ENCODE results near the gene TCERG1L. TPM values are rescaled to one million over a fixed set of nuclear protein-coding genes. Genes with fewer than 3 reads are reported as not detected.

The TCERG1L gene
- total RNA-seq, 1 donor from 2014 or later = 2.7 TPM

DNA sequence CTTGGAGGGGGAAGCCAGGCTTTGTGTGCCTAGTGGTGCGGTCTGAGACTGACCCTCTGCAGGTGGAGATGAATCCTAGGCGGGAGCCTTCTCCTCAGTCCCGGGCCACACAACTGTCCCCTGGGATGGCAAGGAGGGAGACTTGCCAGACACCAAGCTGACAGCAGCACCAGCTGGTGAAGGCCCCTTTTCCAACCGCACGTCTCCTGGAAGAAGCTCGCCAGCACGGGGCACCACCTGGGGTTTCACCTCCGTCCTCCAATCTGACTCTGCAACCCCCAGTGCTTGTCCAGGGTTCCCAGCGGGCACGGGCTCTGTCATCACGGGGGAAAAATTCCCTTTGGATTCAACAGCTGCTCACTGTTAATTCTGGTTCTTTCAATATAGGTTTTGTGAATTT, 34.2 kb upstream of the TCERG1L start:
- Mint-ChIP-seq H3K4me3 (no peak overlapping the region), H3K27ac (no peak overlapping the region), H3K9me3 (peaks cover under 1% of the 10 kb centered on the region), H3K36me3 (no peaks in the 10 kb centered on the region), H3K27me3 (peaks cover 49% of the 10 kb centered on the region), H3K4me1 (ENCODE audit: unreplicated experiment) (no peaks in the 10 kb centered on the region)
- DNase-seq (ENCODE audit: extremely low spot score, unreplicated experiment) = no peak
- no peak for TF ChIP-seq CTCF (conservative IDR thresholded peaks at IDR 0.05)

- Mint-ChIP-seq H3K36me3 (no peaks in the 10 kb centered on the region), H3K4me3 (no peak overlapping the region), H3K9me3 (peaks cover 4% of the 10 kb centered on the region), H3K27ac (no peak overlapping the region), H3K4me1 (ENCODE audit: unreplicated experiment) (no peaks in the 10 kb centered on the region), H3K27me3 (peaks cover 45% of the 10 kb centered on the region)
- DNase-seq (ENCODE audit: extremely low spot score, unreplicated experiment) = no peak
- no peak for TF ChIP-seq CTCF (conservative IDR thresholded peaks at IDR 0.05)
These were observed 33.2 kb upstream of the TCERG1L start for GRCh38 chr10:131344747-131345146.

DNA sequence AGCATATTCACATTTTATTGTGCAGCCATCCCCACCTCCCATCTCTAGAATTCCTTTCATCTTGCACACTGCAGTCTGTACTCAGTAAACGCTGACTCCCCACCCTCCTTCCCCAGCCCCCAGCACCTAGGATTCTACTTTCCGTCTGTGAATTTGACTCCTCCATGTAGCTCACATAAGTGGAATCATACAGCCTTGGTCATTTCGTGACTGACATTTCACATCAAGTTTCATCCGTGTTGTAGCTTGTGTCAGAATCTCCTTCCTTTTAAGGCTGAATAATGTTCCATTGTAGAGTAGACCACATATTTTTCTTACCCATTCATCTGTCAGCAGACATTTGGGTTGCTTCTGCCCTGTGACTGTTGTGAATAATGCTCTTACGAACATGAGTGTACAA, 26.2 kb upstream of the TCERG1L start:
- H3K4me3 Mint-ChIP-seq = no peak overlapping the region
- no peak overlapping the region for H3K27ac Mint-ChIP-seq
- no peak for TF ChIP-seq CTCF (conservative IDR thresholded peaks at IDR 0.05)
- H3K27me3 Mint-ChIP-seq = peaks cover 34% of the 10 kb centered on the region
- no peak for DNase-seq (ENCODE audit: extremely low spot score, unreplicated experiment)
- H3K4me1 Mint-ChIP-seq (ENCODE audit: unreplicated experiment) = no peaks in the 10 kb centered on the region
- H3K36me3 Mint-ChIP-seq = no peaks in the 10 kb centered on the region
- peaks cover 4% of the 10 kb centered on the region for H3K9me3 Mint-ChIP-seq

GRCh38 chr10:131332821-131333220, 21.3 kb upstream of the TCERG1L start:
- no peaks in the 10 kb centered on the region for H3K9me3 Mint-ChIP-seq
- no peak for DNase-seq (ENCODE audit: extremely low spot score, unreplicated experiment)
- H3K4me3 Mint-ChIP-seq = no peak overlapping the region
- H3K27ac Mint-ChIP-seq = no peak overlapping the region
- H3K27me3 Mint-ChIP-seq = peaks cover 35% of the 10 kb centered on the region
- no peak for TF ChIP-seq CTCF (conservative IDR thresholded peaks at IDR 0.05)
- no peaks in the 10 kb centered on the region for H3K4me1 Mint-ChIP-seq (ENCODE audit: unreplicated experiment)
- no peaks in the 10 kb centered on the region for H3K36me3 Mint-ChIP-seq

- H3K27me3 Mint-ChIP-seq = peaks cover 68% of the 10 kb centered on the region
- H3K9me3 Mint-ChIP-seq = no peaks in the 10 kb centered on the region
These were observed 12.4 kb upstream of the TCERG1L start for GRCh38 chr10:131323880-131324279.

More at GRCh38 chr10:131323880-131324279, 12.4 kb upstream of the TCERG1L start:
- DNase-seq (ENCODE audit: extremely low spot score, unreplicated experiment) = no peak
- no peaks in the 10 kb centered on the region for H3K4me1 Mint-ChIP-seq (ENCODE audit: unreplicated experiment)
- H3K27ac Mint-ChIP-seq = no peak overlapping the region
- H3K36me3 Mint-ChIP-seq = no peaks in the 10 kb centered on the region
- no peak for TF ChIP-seq CTCF (conservative IDR thresholded peaks at IDR 0.05)
- H3K4me3 Mint-ChIP-seq = no peak overlapping the region

Measured in type B pancreatic cell (in vitro differentiated cells).